Measurements from ENCODE around the gene SLC2A6.

Gene SLC2A6

DNA sequence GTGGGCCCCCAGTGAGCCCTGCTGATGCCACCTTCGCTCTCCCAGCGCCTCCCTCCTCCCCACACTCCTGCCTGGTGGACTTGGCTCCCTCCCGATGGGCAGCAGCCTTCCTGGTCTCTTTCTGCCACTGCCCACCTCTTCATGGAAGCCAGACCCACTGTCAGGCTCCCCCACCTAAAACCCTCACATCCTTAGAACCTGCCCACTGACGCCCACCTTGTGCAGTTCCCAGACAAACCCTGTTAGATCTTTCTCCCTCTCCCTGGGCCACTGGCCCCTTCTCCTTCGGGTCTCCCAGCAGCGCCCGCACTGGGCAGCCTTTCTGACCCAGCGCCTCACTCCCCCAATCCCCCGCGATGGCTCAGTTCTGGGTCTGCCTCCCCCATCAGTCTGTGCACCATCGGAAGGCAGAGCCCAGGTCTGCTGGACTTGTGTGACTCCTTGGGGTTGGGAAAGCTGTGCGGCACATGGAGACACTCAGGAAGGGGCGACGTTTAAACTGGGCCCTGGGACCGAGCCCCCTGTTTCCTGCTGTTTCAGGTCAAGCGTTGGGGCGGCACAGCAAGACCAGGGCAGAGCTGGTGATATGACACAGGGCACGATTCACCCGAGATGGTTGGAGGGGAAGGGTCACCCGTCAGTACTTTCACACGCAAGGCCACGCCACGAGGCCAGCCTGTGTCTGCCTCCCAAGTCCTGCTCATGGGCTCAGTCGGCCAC is 28.5 kb upstream of the SLC2A6 start:
- CTCF ChIA-PET: no interaction called here
- TF ChIP-seq, protein P1, sequence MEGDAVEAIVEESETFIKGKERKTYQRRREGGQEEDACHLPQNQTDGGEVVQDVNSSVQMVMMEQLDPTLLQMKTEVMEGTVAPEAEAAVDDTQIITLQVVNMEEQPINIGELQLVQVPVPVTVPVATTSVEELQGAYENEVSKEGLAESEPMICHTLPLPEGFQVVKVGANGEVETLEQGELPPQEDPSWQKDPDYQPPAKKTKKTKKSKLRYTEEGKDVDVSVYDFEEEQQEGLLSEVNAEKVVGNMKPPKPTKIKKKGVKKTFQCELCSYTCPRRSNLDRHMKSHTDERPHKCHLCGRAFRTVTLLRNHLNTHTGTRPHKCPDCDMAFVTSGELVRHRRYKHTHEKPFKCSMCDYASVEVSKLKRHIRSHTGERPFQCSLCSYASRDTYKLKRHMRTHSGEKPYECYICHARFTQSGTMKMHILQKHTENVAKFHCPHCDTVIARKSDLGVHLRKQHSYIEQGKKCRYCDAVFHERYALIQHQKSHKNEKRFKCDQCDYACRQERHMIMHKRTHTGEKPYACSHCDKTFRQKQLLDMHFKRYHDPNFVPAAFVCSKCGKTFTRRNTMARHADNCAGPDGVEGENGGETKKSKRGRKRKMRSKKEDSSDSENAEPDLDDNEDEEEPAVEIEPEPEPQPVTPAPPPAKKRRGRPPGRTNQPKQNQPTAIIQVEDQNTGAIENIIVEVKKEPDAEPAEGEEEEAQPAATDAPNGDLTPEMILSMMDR (IDR thresholded peaks at IDR 0.05; ENCODE audit: insufficient read depth, low read length, missing control alignments): no peak

DNA sequence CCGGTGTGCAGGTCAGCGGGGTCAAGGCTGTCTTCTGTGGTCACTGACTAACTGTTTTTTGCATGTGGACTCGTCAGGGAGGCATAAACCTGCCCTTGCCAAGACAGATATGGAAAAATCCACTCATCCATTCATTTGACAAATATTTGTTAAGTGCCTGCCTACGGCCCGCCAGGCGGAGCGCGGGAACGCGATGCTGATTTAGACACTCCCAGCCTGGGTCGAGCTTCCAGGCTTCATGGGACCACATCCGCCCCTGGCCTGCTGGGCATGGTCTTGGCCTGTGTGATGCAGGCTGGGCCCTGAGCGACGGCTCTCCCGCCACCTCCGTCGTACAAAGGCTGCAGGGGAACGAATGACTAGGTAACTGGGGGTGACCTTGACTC is 27.7 kb upstream of the SLC2A6 start:
- CTCF ChIA-PET: no interaction called here
- DNase-seq (ENCODE audit: low read depth, low spot score): no peak
- H3K4me3 ChIP-seq (ENCODE audit: low read depth, low read length): no peak overlapping the region
- POLR2A ChIA-PET: no interaction called here
- TF ChIP-seq, protein P1 (IDR thresholded peaks at IDR 0.05; ENCODE audit: insufficient read depth, low read length, missing control alignments): no peak

More for the DNA sequence above, 28.5 kb upstream of the SLC2A6 start:
- H3K4me3 ChIP-seq (ENCODE audit: low read depth, low read length): no peak overlapping the region
- no peak for DNase-seq (ENCODE audit: low read depth, low spot score)
- POLR2A ChIA-PET: no interaction called here

- no peak for DNase-seq (ENCODE audit: low read depth, low spot score)
- TF ChIP-seq, protein P1 (IDR thresholded peaks at IDR 0.05; ENCODE audit: insufficient read depth, low read length, missing control alignments): no peak
- H3K4me3 ChIP-seq (ENCODE audit: low read depth, low read length): no peak overlapping the region
- ChIA-PET POLR2A (no interaction called here), CTCF (interaction anchor here (0.9 kb wide), 1 partner anchor 12 kb away, joined by 3 read pairs; no protein-coding TSS in a partner anchor)
Measured at GRCh38 chr9:133505901-133506652, 27.2 kb upstream of the SLC2A6 start.

- no peak for DNase-seq (ENCODE audit: low read depth, low spot score)
- TF ChIP-seq, protein P1 (IDR thresholded peaks at IDR 0.05; ENCODE audit: insufficient read depth, low read length, missing control alignments): no peak
- no peak overlapping the region for H3K4me3 ChIP-seq (ENCODE audit: low read depth, low read length)
- POLR2A ChIA-PET: no interaction called here
- CTCF ChIA-PET: interaction anchor here (0.9 kb wide), 1 partner anchor 13 kb away, joined by 3 read pairs; no protein-coding TSS in a partner anchor
Measured at GRCh38 chr9:133505186-133505830, 26.4 kb upstream of the SLC2A6 start.

DNA sequence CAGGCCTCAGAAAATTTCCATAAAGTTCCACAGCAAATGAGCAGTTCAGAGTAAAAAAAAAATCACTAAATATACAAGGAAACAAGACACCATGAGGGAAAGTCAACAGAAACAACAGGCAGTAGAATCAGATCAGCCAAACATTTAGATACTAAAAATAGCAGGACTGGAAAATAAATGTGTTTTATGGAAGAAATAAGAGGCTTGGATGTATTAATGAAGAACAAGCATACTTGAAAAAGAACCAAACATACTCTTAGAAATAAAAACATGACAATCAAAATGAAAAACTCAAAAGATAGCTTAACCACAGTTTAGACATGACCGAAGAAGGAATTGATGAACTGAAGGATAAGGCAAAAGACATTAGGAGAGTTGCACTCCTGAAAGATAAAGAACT is 23.2 kb upstream of the SLC2A6 start:
- no peak for DNase-seq (ENCODE audit: low read depth, low spot score)
- CTCF ChIA-PET: no interaction called here
- no peak overlapping the region for H3K4me3 ChIP-seq (ENCODE audit: low read depth, low read length)
- POLR2A ChIA-PET: no interaction called here
- TF ChIP-seq, protein P1 (IDR thresholded peaks at IDR 0.05; ENCODE audit: insufficient read depth, low read length, missing control alignments): no peak

DNA sequence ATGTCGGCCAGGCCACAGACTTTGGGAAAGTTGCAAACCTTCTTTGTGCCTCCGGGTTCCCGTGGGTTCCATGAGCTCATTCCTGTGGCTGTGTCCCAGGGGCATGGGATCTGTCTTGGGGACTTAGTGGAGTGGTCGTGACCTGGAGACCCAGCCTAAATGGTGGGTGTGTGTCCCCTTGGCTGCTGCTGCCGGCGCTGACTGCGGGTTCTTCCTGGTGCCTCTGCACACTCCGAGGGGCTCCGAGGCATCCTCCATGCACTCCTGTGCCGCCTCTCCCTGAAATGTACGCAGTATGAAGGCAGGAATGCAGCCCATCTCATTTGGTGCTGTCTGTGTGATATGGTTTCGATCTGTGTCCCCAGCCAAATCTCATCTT is 21.0 kb upstream of the SLC2A6 start:
- TF ChIP-seq, protein P1 (IDR thresholded peaks at IDR 0.05; ENCODE audit: insufficient read depth, low read length, missing control alignments): no peak
- ChIA-PET POLR2A (no interaction called here), CTCF (interaction anchor here (1.1 to 2.1 kb wide), 5 partner anchors 10 to 352 kb away, joined by 3 to 9 read pairs (median 4); no protein-coding TSS in a partner anchor)
- no peak overlapping the region for H3K4me3 ChIP-seq (ENCODE audit: low read depth, low read length)
- DNase-seq (ENCODE audit: low read depth, low spot score): no peak
